OCI-LY3 (cell line): ENCODE results near the gene GAK.

Experiments used
- H2AFZ ChIP-seq: fragments of 200-600, 300-600 bp; shearing (Covaris generic); 2 replicates; pipeline ENCODE4 v1.6.0; 2014; ENCODE audit warnings: antibody characterized with exemption, low read depth, low read length
- H3K27ac ChIP-seq: fragments of 200-600, 300-600 bp; sonication (generic); 2 replicates; pipeline ENCODE4 v1.5.1; 2014; ENCODE audit warnings: mild to moderate bottlenecking, low read length, moderate library complexity, mixed read lengths
- H3K27me3 ChIP-seq: fragments of 200-600, 300-600 bp; sonication (generic); 2 replicates; pipeline ENCODE4 v1.6.1; 2014; ENCODE audit warnings: low read depth, low read length, mixed read lengths
- H3K36me3 ChIP-seq: fragments of 200-600, 300-600 bp; sonication (generic); replicated peaks from 2 replicates; pipeline ENCODE3; 2014; ENCODE audit warnings: low read depth, low read length, mixed read lengths
- H3K4me1 ChIP-seq: fragments of 300-600, 200-600 bp; sonication (generic); 2 replicates; pipeline ENCODE4 v1.6.1; 2014; ENCODE audit warnings: low read length, mixed read lengths
- H3K4me2 ChIP-seq: fragments of 200-600, 300-600 bp; sonication (generic); 2 replicates; pipeline ENCODE4 v1.6.1; 2014; ENCODE audit warnings: low read length, mixed read lengths
- H3K4me3 ChIP-seq: fragments of 300-600, 200-600 bp; sonication (generic); 2 replicates; pipeline ENCODE4 v1.5.1; 2014; ENCODE audit warnings: antibody characterized with exemption, mild to moderate bottlenecking, low read length, moderate library complexity
- H3K79me2 ChIP-seq: fragments of 300-600, 200-600 bp; shearing (Covaris generic); 2 replicates; pipeline ENCODE4 v1.6.1; 2014; ENCODE audit warnings: mild to moderate bottlenecking, low read length, mixed read lengths
- H3K9ac ChIP-seq: fragments of 300-600, 200-600 bp; shearing (Covaris generic); 2 replicates; pipeline ENCODE4 v1.6.0; 2014; ENCODE audit warnings: mild to moderate bottlenecking, low read length, moderate library complexity
- H3K9me3 ChIP-seq: fragments of 200-600, 300-600 bp; shearing (Covaris generic); 2 replicates; pipeline ENCODE4 v1.6.1; 2014; ENCODE audit warnings: low read length, mixed read lengths; ENCODE audit not compliant: insufficient read depth
- H4K20me1 ChIP-seq: fragments of 200-600, 300-600 bp; sonication (generic); 2 replicates; pipeline ENCODE4 v1.6.1; 2016; ENCODE audit warnings: low read length, mixed read lengths; ENCODE audit not compliant: insufficient read depth
- EZH2phosphoT487 ChIP-seq: fragments of 200-600 bp; shearing (Covaris generic); IDR thresholded peaks from 2 replicates; pipeline ENCODE4 v1.6.1; 2018; ENCODE audit warnings: antibody characterized with exemption, mixed run types, low read depth
- TF ChIP-seq, protein P1 (sequence below): fragments of 200-600, 300-600 bp; sonication (generic); IDR thresholded peaks from 2 replicates; pipeline ENCODE4 v1.5.1; 2014; ENCODE audit warnings: antibody characterized with exemption, low read length, low read depth

Gene GAK

DNA sequence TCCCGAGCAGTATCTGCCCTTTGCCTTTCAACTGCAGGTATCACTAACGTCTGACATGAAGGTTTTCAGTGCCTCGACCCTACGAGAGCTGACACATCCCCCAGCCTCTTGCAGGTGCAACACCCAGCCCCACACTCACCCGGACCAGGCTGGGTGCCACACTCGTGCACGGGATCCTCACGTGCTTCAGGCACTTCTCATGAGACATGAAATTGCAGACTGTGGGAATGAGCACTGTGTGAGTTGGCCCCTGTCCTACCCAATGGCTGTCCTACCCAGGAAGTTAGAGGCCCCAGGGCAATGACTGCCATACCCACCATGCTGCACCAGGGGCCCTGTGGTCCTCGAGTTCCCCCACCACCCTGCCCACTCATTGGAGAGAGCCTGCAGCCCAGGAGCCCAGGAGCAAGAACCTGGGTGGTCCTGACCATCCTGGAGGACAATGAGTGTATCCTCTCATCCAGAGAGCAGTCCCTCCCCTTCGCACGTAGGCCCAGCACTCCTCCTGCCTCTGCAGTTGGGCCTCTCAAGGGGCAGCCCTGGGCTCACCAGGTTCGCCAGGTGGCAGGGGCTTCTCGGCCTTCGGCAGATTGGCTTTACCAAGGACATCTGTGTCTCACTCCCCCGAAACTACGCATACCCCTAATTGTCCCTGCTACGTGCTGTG lies 38.9 kb upstream of the GAK start:
- Histone ChIP-seq H4K20me1 (no peaks in the 10 kb centered on the region), H3K79me2 (no peaks in the 10 kb centered on the region), H3K27me3 (no peaks in the 10 kb centered on the region), H3K9ac (no peak overlapping the region), H2AFZ (no peak overlapping the region), H3K4me2 (no peak overlapping the region), H3K27ac (no peak overlapping the region), H3K4me1 (peaks cover 5% of the 10 kb centered on the region; the same call in 1 of the 2 replicates), H3K9me3 (no peaks in the 10 kb centered on the region), H3K4me3 (no peak overlapping the region), H3K36me3 (no peaks in the 10 kb centered on the region)
- TF ChIP-seq EZH2phosphoT487 = no peak
- TF ChIP-seq, protein P1, sequence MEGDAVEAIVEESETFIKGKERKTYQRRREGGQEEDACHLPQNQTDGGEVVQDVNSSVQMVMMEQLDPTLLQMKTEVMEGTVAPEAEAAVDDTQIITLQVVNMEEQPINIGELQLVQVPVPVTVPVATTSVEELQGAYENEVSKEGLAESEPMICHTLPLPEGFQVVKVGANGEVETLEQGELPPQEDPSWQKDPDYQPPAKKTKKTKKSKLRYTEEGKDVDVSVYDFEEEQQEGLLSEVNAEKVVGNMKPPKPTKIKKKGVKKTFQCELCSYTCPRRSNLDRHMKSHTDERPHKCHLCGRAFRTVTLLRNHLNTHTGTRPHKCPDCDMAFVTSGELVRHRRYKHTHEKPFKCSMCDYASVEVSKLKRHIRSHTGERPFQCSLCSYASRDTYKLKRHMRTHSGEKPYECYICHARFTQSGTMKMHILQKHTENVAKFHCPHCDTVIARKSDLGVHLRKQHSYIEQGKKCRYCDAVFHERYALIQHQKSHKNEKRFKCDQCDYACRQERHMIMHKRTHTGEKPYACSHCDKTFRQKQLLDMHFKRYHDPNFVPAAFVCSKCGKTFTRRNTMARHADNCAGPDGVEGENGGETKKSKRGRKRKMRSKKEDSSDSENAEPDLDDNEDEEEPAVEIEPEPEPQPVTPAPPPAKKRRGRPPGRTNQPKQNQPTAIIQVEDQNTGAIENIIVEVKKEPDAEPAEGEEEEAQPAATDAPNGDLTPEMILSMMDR = no peak

GRCh38 chr4:970046-970745 lies 38.1 kb upstream of the GAK start:
- Histone ChIP-seq H3K9me3 (no peaks in the 10 kb centered on the region), H4K20me1 (no peaks in the 10 kb centered on the region), H3K27me3 (no peaks in the 10 kb centered on the region), H3K79me2 (no peaks in the 10 kb centered on the region), H3K4me3 (no peak overlapping the region), H3K9ac (no peak overlapping the region), H3K4me1 (peaks cover 5% of the 10 kb centered on the region; the same call in 1 of the 2 replicates), H3K36me3 (no peaks in the 10 kb centered on the region), H2AFZ (no peak overlapping the region), H3K27ac (no peak overlapping the region), H3K4me2 (no peak overlapping the region)
- TF ChIP-seq EZH2phosphoT487 = no peak
- TF ChIP-seq, protein P1 = no peak

DNA sequence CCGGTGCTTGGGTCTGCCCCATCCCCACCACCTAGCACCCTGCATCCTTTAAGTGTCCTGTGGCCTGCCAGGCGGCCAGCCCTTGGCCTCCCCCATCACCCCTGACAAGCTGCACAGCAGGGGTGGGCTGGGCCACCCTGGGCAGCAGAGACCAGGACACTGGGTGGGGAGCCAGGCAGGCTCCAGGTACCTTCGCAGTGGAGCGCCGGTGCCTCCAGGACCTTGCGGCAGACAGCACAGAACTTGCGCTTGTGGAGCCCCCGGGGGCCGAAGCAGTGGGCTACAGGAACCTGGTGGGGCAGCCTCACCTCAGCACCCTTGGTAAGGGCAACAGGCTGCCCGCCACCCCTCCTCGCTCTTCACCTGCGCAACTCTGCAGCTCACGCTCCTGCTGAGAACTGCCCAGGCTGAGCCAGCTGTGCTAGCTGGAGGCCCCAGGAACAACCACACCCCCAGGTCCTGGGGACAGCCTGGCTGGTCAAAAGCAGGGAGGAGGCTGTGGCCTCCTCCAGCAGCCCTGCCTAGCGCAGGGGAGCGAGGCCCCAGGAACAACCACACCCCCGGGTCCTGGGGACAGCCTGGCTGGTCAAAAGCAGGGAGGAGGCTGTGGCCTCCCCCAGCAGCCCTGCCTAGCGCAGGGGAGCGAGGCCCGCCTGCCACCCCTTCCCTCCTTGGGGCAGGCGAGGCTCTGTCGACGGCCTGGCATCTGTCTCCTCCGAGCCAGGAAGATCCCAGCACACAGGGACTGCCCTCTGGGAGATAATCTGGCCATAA lies 36.7 kb upstream of the GAK start:
- H3K4me2 ChIP-seq = no peak overlapping the region
- H3K36me3 ChIP-seq = no peaks in the 10 kb centered on the region
- H3K27ac ChIP-seq = no peak overlapping the region
- no peaks in the 10 kb centered on the region for H3K79me2 ChIP-seq
- H2AFZ ChIP-seq = no peak overlapping the region
- H3K4me3 ChIP-seq = no peak overlapping the region
- peaks cover 5% of the 10 kb centered on the region; the same call in 1 of the 2 replicates for H3K4me1 ChIP-seq
- H3K9ac ChIP-seq = no peak overlapping the region
- no peaks in the 10 kb centered on the region for H4K20me1 ChIP-seq
- no peaks in the 10 kb centered on the region for H3K9me3 ChIP-seq
- TF ChIP-seq EZH2phosphoT487 = no peak
- TF ChIP-seq, protein P1 = no peak
- no peaks in the 10 kb centered on the region for H3K27me3 ChIP-seq

DNA sequence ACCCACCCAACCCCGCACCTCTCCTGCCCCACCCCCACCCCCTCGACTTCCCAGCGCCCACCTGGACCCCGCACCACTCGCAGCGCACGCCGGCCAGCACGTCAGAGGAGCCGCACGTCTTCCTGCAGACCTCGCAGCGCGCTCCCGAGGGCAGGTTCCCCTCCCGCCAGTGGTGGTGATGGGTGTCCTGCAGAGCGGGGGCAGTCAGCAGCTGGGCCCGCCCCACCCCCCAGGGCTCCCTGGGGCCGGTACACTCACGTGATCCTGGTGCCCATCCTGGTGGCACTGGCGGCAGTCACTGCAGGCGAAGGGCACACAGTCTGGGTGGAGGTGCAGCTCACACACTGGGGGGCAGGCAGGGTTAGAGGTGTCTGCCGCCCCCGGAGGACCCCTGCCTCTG lies 36.1 kb upstream of the GAK start:
- Histone ChIP-seq H3K27ac (no peak overlapping the region), H3K4me1 (peaks cover 5% of the 10 kb centered on the region; the same call in 1 of the 2 replicates), H3K36me3 (no peaks in the 10 kb centered on the region), H3K4me2 (no peak overlapping the region), H3K27me3 (no peaks in the 10 kb centered on the region), H3K9ac (no peak overlapping the region), H3K4me3 (no peak overlapping the region), H2AFZ (no peak overlapping the region), H3K79me2 (no peaks in the 10 kb centered on the region), H4K20me1 (no peaks in the 10 kb centered on the region), H3K9me3 (no peaks in the 10 kb centered on the region)
- TF ChIP-seq, protein P1 = no peak
- no peak for TF ChIP-seq EZH2phosphoT487
